HG02588 (cell line): ENCODE results near the gene ENTPD6.
"Not testable (repeated sequence)": the region's sequence is repeated elsewhere in the genome, so short reads cannot be mapped to it uniquely, and the experiment has no call there.

Experiments used
- ATAC-seq: cut with Tn5 transposase; IDR thresholded peaks from one replicate; pipeline ENCODE4 v1.9.1; 2021; ENCODE audit warnings: mild to moderate bottlenecking, moderate library complexity; ENCODE audit not compliant: unreplicated experiment

Gene ENTPD6

GRCh38 chr20:25195014-25195961 is at the start of gene ENTPD6:
TSS of gene ENTPD6 (plus strand) at chr20:25195712. CDS start at chr20:25206537, 10,825 bp downstream.
- peak; percentile 79 for ATAC-seq

- ATAC-seq, result no peak
Measured at GRCh38 chr20:25146976-25147375, 48.5 kb upstream of the ENTPD6 start.

GRCh38 chr20:25147716-25148115 is 47.8 kb upstream of the ENTPD6 start:
- no peak for ATAC-seq

- no peak for ATAC-seq
Measured at GRCh38 chr20:25148181-25148981, 47.1 kb upstream of the ENTPD6 start.

- ATAC-seq, result no peak
Measured at GRCh38 chr20:25148982-25149846, 46.3 kb upstream of the ENTPD6 start.

GRCh38 chr20:25150016-25150415 is 45.5 kb upstream of the ENTPD6 start:
- ATAC-seq, result no peak

- ATAC-seq, result no peak
Measured at GRCh38 chr20:25158043-25158442, 37.5 kb upstream of the ENTPD6 start.

- ATAC-seq, result no peak
Measured at GRCh38 chr20:25160467-25160866, 35.0 kb upstream of the ENTPD6 start.

- ATAC-seq, result no peak
Measured at GRCh38 chr20:25160897-25161296, 34.6 kb upstream of the ENTPD6 start.

GRCh38 chr20:25165128-25165527 is 30.4 kb upstream of the ENTPD6 start:
- ATAC-seq, result no peak

- ATAC-seq, result not testable (repeated sequence)
Measured at GRCh38 chr20:25166105-25166782, 29.3 kb upstream of the ENTPD6 start.

GRCh38 chr20:25173321-25173720 is 22.2 kb upstream of the ENTPD6 start:
- ATAC-seq, result no peak

- ATAC-seq, result no peak
Measured at GRCh38 chr20:25173886-25174308, 21.6 kb upstream of the ENTPD6 start.

GRCh38 chr20:25176184-25176583 is 19.3 kb upstream of the ENTPD6 start:
- ATAC-seq, result no peak

- no peak for ATAC-seq
Measured at GRCh38 chr20:25177890-25178321, 17.6 kb upstream of the ENTPD6 start.

- ATAC-seq, result no peak
Measured at GRCh38 chr20:25178563-25179438, 16.7 kb upstream of the ENTPD6 start.

- no peak for ATAC-seq
Measured at GRCh38 chr20:25179439-25180089, 15.9 kb upstream of the ENTPD6 start.

GRCh38 chr20:25184391-25184790 is 11.1 kb upstream of the ENTPD6 start:
- not testable (repeated sequence) for ATAC-seq

GRCh38 chr20:25187220-25187619 is 8.3 kb upstream of the ENTPD6 start:
- ATAC-seq, result no peak
